GM12878 (cell line): ENCODE data around the gene OSM. TPM values are rescaled to one million over a fixed set of nuclear protein-coding genes. Genes with fewer than 3 reads are reported as not detected.

ENCODE experiments used
- ATAC-seq: fragments of 200-7000 bp; cut with Tn5 transposase; 3 replicates; pipeline ENCODE4 v1.9.1; 2020; ENCODE audit warnings: mild to moderate bottlenecking, moderate library complexity
- BruUV-seq: library from RNA; stranded (reverse); fragments of 400-500 nt; replicated peaks from 2 replicates; lab custom pipeline; 2021; lab: Mats Ljungman, UMichigan
- CTCF ChIA-PET: fragments of 300-600 bp; sonication (Branson Sonifier 250); formaldehyde crosslinking; extraction: SDS; loops from one replicate; lab custom pipeline; 2021; ENCODE audit warnings: inconsistent platforms; lab: Yijun Ruan, JAX
- POLR2A ChIA-PET: fragments of 350-600 bp; formaldehyde crosslinking; extraction: SDS; loops from one replicate; lab custom pipeline; 2021; ENCODE audit warnings: inconsistent platforms; lab: Charles Lee
- RAD21 ChIA-PET: fragments of 300-600 bp; sonication (Branson Sonifier 250); formaldehyde crosslinking; loops from one replicate; lab custom pipeline; 2023; ENCODE audit warnings: antibody characterized with exemption; ENCODE audit not compliant: unreplicated experiment; lab: Charles Lee
- SMC1A ChIA-PET: fragments of 300-600 bp; sonication (Branson Sonifier 250); formaldehyde crosslinking; loops from one replicate; lab custom pipeline; 2023; ENCODE audit not compliant: unreplicated experiment, uncharacterized antibody; lab: Charles Lee
- DNase-seq: peaks from one replicate; pipeline ENCODE4 v3.0.0-alpha.2; 2011; ENCODE audit warnings: low read depth, low spot score
- FAIRE-seq: peaks from 3 replicates; lab custom pipeline; 2011; peaks lifted over from hg19 to GRCh38; lab: Jason Lieb, UNC
- H2AFZ ChIP-seq: 2 replicates; pipeline ENCODE4 v1.6.0; 2011; ENCODE audit warnings: low read depth, low read length, control low read depth; ENCODE audit not compliant: control insufficient read depth
- H3K27ac ChIP-seq: 2 replicates; pipeline ENCODE4 v1.5.1; 2011; ENCODE audit warnings: control low read depth; ENCODE audit not compliant: control insufficient read depth, insufficient read depth
- H3K27me3 ChIP-seq, 2 experiments: replicated peaks in 1 of 2; 2 replicates each; pipeline versions ENCODE4 v1.6.0 to v1.6.1; 2011; ENCODE audit warnings: low read length in 1 of 2; ENCODE audit not compliant: control insufficient read depth in 2 of 2, insufficient read depth in 2 of 2
- H3K36me3 ChIP-seq, 2 experiments: 2 replicates each; pipeline ENCODE4 v1.5.1; 2011; ENCODE audit warnings: low read length in 1 of 2; ENCODE audit not compliant: control insufficient read depth in 2 of 2, insufficient read depth in 2 of 2
- H3K4me1 ChIP-seq: 2 replicates; pipeline ENCODE4 v1.6.1; 2011; ENCODE audit warnings: mild to moderate bottlenecking, low read length, moderate library complexity, mixed read lengths; ENCODE audit not compliant: control insufficient read depth, insufficient read depth
- H3K4me2 ChIP-seq: 2 replicates; pipeline ENCODE4 v1.6.0; 2011; ENCODE audit warnings: control low read depth; ENCODE audit not compliant: control insufficient read depth, insufficient read depth
- H3K4me3 ChIP-seq: fragments of 200-600 bp; sonication (generic); 2 replicates; pipeline ENCODE4 v1.5.1; 2016
- H3K79me2 ChIP-seq: 2 replicates; pipeline ENCODE4 v1.6.0; 2011; ENCODE audit warnings: low read length; ENCODE audit not compliant: control insufficient read depth, insufficient read depth
- H3K9ac ChIP-seq: 2 replicates; pipeline ENCODE4 v1.8.0; 2011; ENCODE audit warnings: low read length, control low read depth, mixed read lengths; ENCODE audit not compliant: control insufficient read depth, insufficient read depth
- H3K9me3 ChIP-seq: replicated peaks from 3 replicates; pipeline ENCODE4 v1.5.1; 2011; ENCODE audit warnings: mild to moderate bottlenecking, low read length; ENCODE audit not compliant: control insufficient read depth, insufficient read depth
- H4K20me1 ChIP-seq: 2 replicates; pipeline ENCODE4 v1.6.0; 2011; ENCODE audit not compliant: control insufficient read depth, insufficient read depth
- ASH2L ChIP-seq: fragments of 300-600, 200-600 bp; sonication (generic); IDR thresholded peaks from 2 replicates; pipeline ENCODE4 v1.6.1; 2017; ENCODE audit warnings: low read depth, mild to moderate bottlenecking, borderline replicate concordance
- CHD1 ChIP-seq: IDR thresholded peaks from 2 replicates; pipeline ENCODE4 v1.6.1; 2012; ENCODE audit warnings: low read depth, low read length, improper control_type of control experiment
- EGR1 ChIP-seq, 2 experiments: IDR thresholded peaks; 1 replicate in 1 of 2; 2 replicates in 1 of 2; pipeline ENCODE4 v1.6.1; 2011 to 2012; ENCODE audit warnings: low read depth in 2 of 2, low read length in 2 of 2, borderline replicate concordance in 1 of 2, mild to moderate bottlenecking in 1 of 2, moderate library complexity in 1 of 2
- FOXK2 ChIP-seq: fragments of 450-650 bp; IDR thresholded peaks from 2 replicates; pipeline ENCODE4 v1.6.1; 2017; ENCODE audit warnings: mild to moderate bottlenecking, moderate library complexity
- HDAC2 ChIP-seq: fragments of 200-600 bp; sonication (generic); IDR thresholded peaks from 2 replicates; pipeline ENCODE4 v1.6.1; 2017
- MTA3 ChIP-seq: IDR thresholded peaks from 2 replicates; pipeline ENCODE4 v1.6.1; 2012; ENCODE audit warnings: low read length, inconsistent platforms, borderline replicate concordance
- PAX8 ChIP-seq: fragments of 450-650 bp; IDR thresholded peaks from 2 replicates; pipeline ENCODE4 v1.6.1; 2017; ENCODE audit warnings: mild to moderate bottlenecking, moderate library complexity
- POU2F2 ChIP-seq: IDR thresholded peaks from 3 replicates; pipeline ENCODE4 v1.6.1; 2011; ENCODE audit warnings: low read depth, mild to moderate bottlenecking, low read length, borderline replicate concordance
- RAD21 ChIP-seq: IDR thresholded peaks from 2 replicates; pipeline ENCODE4 v1.6.1; 2011; ENCODE audit warnings: mild to moderate bottlenecking, low read depth, low read length, moderate library complexity; ENCODE audit not compliant: insufficient read depth
- RBBP5 ChIP-seq: fragments of 200-600 bp; sonication (generic); conservative IDR thresholded peaks from 2 replicates; pipeline ENCODE4 v1.6.1; 2016
- SREBF2 ChIP-seq: IDR thresholded peaks from 2 replicates; pipeline ENCODE4 v1.6.1; 2012; ENCODE audit warnings: mild to moderate bottlenecking, low read length
- SUZ12 ChIP-seq: fragments of 200-600 bp; sonication (generic); IDR thresholded peaks from one replicate; pipeline ENCODE4 v1.6.1; 2018; ENCODE audit warnings: antibody characterized with exemption, mild to moderate bottlenecking; ENCODE audit not compliant: unreplicated experiment
- TAF1 ChIP-seq: IDR thresholded peaks from 2 replicates; pipeline ENCODE4 v1.6.1; 2011; ENCODE audit warnings: mild to moderate bottlenecking, low read depth, low read length, borderline replicate concordance
- WGBS: methylation state at CpG from one replicate; pipeline ENCODE4 v1.1.6; 2016; ENCODE audit warnings: low lambda C conversion rate; ENCODE audit not compliant: insufficient replicate concordance, insufficient coverage; ENCODE audit errors: missing lambda C conversion rate; 5-methylcytosine and 5-hydroxymethylcytosine counted together
- in situ Hi-C: fragments of 300-500 bp; cut with MboI; formaldehyde crosslinking; loops from 9 replicates; pipeline ENCODE4 v1.14.3; 2018; ENCODE audit warnings: mixed read lengths
- intact Hi-C: fragments of 100-400 bp; cut with micrococcal nuclease; formaldehyde crosslinking; loops from one replicate; pipeline ENCODE4 v1.14.2; 2022; ENCODE audit not compliant: unreplicated experiment
- polyA plus RNA-seq, 11 experiments: library from polyadenylated mRNA; depleted of rRNA in 4 of 11; unstranded in 6 of 11; stranded (reverse) in 5 of 11; fragments of >200 nt; fragmentation: Nextera tagmentation in 4 of 11; fragmentation: Illumina TruSeq in 1 of 11; extraction: Ambion mirVana in 4 of 11; extraction: Trizol in 1 of 11; gene quantifications; 1 replicate in 1 of 11; 2 replicates in 10 of 11; pipeline versions ENCODE4 v1.2.1 to v1.2.3, GENCODE V29; 2011 to 2016; ENCODE audit warnings: inconsistent platforms in 2 of 11, missing spikeins in 2 of 11, low read depth in 1 of 11
- total RNA-seq, 4 experiments: library from RNA; depleted of rRNA in 3 of 4; stranded (reverse); fragments of >200 nt in 3 of 4; fragmentation: Illumina TruSeq in 1 of 4; extraction: Trizol in 1 of 4; gene quantifications; 2 replicates each; pipeline versions ENCODE4 v1.2.1 to v1.2.3, GENCODE V29; 2013 to 2021
- TF ChIP-seq, protein P1 (sequence below): IDR thresholded peaks from 2 replicates; pipeline ENCODE4 v1.6.1; 2011; ENCODE audit warnings: borderline replicate concordance, low read depth, mild to moderate bottlenecking, moderate library complexity, mixed read lengths, low read length; ENCODE audit not compliant: insufficient read depth; ENCODE audit errors: extremely low read length
- TF ChIP-seq, protein P2 (sequence below): fragments of 450-650 bp; IDR thresholded peaks from 2 replicates; pipeline ENCODE4 v1.6.1; 2017; ENCODE audit warnings: antibody characterized with exemption, mild to moderate bottlenecking, moderate library complexity

Gene OSM
- total and polyA plus RNA-seq, 10 of the 15 experiments (the other 5 are each of a cell fraction or from before 2014, with no cell fraction given), result 0.06 to 1.4 (median 0.59) TPM

DNA sequence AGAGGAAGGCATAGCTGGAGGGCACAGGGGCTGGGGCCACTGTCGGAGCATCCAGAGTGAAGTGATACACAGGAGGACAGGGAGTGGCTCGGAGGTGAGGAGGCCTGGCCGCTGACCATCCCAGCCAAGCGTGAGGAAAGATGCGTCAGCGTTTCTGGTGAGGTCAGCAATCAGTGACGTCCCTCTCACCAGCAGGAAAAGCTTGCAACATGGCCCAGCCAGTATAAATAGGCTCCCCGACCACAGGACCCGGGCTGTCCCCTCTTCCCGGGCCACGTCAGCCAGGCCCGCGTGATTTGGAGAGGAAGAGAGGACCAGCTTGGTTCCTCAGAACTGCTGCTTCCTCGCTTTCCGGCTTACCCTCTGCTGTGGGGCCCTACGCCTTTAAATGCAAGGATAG lies 4.2 kb upstream of the OSM start:
- ChIA-PET POLR2A (interaction anchor here (0.5 kb wide), 1 partner anchor 10 kb away, joined by 6 read pairs; no protein-coding TSS in a partner anchor), SMC1A (no interaction called here), RAD21 (interaction anchor here (1.0 kb wide), 1 partner anchor 120 kb away, joined by 3 read pairs; no protein-coding TSS in a partner anchor), CTCF (interaction anchor here (1.1 kb wide), 2 partner anchors 17 to 120 kb away, joined by 4 to 5 read pairs; no protein-coding TSS in a partner anchor)
- peaks cover 18% of the 10 kb centered on the region for H3K79me2 ChIP-seq
- no peak overlapping the region for H3K27ac ChIP-seq
- no TSS peak for BruUV-seq
- intact Hi-C loops, result no loop called here
- no peaks in the 10 kb centered on the region for H3K36me3 ChIP-seq
- H3K4me3 ChIP-seq, result no peak overlapping the region
- H3K4me2 ChIP-seq, result no peak overlapping the region
- DNase-seq (no peak), FAIRE-seq (no peak), ATAC-seq (no peak)
- H3K4me1 ChIP-seq, result peaks cover 16% of the 10 kb centered on the region
- no peak for TF ChIP-seq FOXK2
- TF ChIP-seq POU2F2, result no peak
- no peak for TF ChIP-seq SREBF2
- no peak for TF ChIP-seq TAF1
- TF ChIP-seq CHD1, result no peak
- TF ChIP-seq, protein P1, sequence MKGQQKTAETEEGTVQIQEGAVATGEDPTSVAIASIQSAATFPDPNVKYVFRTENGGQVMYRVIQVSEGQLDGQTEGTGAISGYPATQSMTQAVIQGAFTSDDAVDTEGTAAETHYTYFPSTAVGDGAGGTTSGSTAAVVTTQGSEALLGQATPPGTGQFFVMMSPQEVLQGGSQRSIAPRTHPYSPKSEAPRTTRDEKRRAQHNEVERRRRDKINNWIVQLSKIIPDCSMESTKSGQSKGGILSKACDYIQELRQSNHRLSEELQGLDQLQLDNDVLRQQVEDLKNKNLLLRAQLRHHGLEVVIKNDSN, result no peak
- TF ChIP-seq RAD21, result no peak
- TF ChIP-seq MTA3, result no peak
- no peak for TF ChIP-seq RBBP5
- TF ChIP-seq, protein P2, sequence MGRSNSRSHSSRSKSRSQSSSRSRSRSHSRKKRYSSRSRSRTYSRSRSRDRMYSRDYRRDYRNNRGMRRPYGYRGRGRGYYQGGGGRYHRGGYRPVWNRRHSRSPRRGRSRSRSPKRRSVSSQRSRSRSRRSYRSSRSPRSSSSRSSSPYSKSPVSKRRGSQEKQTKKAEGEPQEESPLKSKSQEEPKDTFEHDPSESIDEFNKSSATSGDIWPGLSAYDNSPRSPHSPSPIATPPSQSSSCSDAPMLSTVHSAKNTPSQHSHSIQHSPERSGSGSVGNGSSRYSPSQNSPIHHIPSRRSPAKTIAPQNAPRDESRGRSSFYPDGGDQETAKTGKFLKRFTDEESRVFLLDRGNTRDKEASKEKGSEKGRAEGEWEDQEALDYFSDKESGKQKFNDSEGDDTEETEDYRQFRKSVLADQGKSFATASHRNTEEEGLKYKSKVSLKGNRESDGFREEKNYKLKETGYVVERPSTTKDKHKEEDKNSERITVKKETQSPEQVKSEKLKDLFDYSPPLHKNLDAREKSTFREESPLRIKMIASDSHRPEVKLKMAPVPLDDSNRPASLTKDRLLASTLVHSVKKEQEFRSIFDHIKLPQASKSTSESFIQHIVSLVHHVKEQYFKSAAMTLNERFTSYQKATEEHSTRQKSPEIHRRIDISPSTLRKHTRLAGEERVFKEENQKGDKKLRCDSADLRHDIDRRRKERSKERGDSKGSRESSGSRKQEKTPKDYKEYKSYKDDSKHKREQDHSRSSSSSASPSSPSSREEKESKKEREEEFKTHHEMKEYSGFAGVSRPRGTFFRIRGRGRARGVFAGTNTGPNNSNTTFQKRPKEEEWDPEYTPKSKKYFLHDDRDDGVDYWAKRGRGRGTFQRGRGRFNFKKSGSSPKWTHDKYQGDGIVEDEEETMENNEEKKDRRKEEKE, result no peak
- TF ChIP-seq HDAC2, result no peak
- TF ChIP-seq SUZ12, result no peak
- no peak for TF ChIP-seq EGR1 (IDR thresholded peaks at IDR 0.05; ENCODE audit: borderline replicate concordance in 1 of 2, low read depth in 2 of 2, low read length in 2 of 2)
- no peak for TF ChIP-seq ASH2L
- no peak for TF ChIP-seq PAX8
- in situ Hi-C loops, result no loop called here
- no peaks in the 10 kb centered on the region for H4K20me1 ChIP-seq
- WGBS, result 84% methylated on average over 16 of the region's 16 CpGs
- no peaks in the 10 kb centered on the region for H3K9me3 ChIP-seq
- no peak overlapping the region for H2AFZ ChIP-seq
- H3K27me3 ChIP-seq, result no peaks in the 10 kb centered on the region
- no peak overlapping the region for H3K9ac ChIP-seq
